Subcutaneous adipose tissue (tissue), 4 donors: ENCODE measurements around the gene RNF14. TPM values are rescaled to one million over a fixed set of nuclear protein-coding genes. Genes with fewer than 3 reads are reported as not detected.

Experiments used
- total RNA-seq, 4 donors: library from RNA; depleted of rRNA; stranded (reverse); fragments of >200 nt; gene quantifications; one replicate each; pipeline ENCODE4 v1.1.0, GENCODE V29; 2016
- TF ChIP-seq, protein P1 (sequence below): fragments of 450-650 bp; IDR thresholded peaks from one replicate; pipeline ENCODE4 v1.5.1; 2016; ENCODE audit warnings: low read depth, mild to moderate bottlenecking, control low read depth, antibody characterized with exemption, moderate library complexity

RNF14 gene
- total RNA-seq, 4 donors from 2014 or later, result 28.1 to 111 (median 63.3) TPM

DNA sequence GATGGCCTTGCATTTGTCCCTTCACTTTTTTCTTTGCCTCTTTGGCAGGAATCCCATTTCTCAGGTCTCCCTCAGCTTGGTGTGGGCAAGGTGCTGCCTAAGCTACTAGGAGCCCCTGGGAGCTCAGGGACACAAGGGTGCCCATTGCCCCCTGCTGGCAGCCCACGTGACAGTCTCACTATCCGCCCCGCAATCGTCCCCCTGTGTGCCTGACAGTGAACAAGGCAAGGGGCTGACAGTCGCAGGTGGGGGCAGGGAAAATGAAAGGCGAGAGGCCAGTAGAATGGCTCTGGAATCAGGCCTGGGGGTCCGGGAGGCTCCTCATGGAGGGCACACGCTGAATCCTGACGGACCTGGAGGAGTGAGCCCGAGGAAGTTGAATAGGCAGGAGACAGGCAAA is 8.9 kb upstream of the RNF14 start:
- TF ChIP-seq, protein P1, sequence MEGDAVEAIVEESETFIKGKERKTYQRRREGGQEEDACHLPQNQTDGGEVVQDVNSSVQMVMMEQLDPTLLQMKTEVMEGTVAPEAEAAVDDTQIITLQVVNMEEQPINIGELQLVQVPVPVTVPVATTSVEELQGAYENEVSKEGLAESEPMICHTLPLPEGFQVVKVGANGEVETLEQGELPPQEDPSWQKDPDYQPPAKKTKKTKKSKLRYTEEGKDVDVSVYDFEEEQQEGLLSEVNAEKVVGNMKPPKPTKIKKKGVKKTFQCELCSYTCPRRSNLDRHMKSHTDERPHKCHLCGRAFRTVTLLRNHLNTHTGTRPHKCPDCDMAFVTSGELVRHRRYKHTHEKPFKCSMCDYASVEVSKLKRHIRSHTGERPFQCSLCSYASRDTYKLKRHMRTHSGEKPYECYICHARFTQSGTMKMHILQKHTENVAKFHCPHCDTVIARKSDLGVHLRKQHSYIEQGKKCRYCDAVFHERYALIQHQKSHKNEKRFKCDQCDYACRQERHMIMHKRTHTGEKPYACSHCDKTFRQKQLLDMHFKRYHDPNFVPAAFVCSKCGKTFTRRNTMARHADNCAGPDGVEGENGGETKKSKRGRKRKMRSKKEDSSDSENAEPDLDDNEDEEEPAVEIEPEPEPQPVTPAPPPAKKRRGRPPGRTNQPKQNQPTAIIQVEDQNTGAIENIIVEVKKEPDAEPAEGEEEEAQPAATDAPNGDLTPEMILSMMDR, result no peak

DNA sequence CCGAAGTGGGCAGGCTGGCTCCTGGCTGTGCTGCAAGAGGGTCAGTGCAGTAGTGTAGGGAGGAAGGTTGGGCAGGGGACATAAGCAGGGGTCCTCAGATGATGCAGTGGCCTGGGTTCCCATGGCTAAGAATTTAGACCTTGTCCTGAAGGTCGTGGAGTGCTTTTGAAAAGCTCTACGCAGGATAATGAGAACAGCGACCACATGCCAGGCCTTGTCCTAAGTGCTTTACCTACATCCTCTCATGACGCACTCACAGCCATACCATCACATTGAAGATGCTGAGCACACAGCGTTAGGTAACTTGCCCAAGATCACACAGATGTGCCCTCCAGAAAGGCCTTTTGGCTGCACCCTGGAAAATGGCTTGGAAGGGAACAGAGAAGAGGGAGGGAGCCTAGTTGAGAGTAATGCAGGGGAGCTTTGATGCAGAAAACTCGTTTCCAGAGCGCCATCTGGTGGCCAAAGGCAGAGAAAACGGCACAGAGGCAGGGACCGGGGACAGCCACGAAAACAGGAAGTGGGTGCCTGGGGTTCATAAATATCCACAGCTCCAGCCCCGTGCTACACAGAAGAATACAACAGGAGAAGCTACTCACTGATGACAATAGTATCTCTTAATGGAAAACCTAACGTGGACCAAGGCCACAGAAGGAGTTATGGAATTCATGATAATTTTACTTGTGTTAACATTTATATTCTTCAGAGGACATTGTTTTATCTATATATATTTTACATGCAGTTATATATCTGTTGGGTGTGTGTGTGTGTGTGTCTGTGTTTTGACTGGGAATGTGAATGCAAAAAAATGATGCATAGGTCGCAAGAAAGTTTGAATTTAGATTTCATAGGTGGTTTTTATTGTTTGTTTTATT is 8.2 kb upstream of the RNF14 start:
- TF ChIP-seq, protein P1, result no peak

DNA sequence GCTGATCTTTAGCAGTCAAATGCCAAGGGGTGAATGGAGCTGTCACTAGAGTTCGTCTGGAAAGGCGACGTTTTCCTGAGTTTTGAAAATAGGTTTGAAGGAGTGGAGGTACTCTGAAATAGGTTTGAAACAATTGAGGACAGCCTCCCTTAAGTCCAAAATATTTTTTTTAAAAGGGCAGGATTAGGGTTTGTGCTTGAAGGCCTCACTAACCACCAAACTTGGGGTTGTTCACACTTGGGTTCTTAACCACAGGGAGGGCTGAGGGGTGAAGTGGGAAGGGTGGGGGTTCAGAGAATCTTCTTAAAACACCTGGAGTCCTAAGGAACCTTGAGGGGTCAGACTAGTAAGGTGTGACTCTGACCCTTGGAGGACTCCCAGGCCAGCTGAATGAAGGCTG is 7.4 kb upstream of the RNF14 start:
- TF ChIP-seq, protein P1, result no peak

GRCh38 chr5:141963701-141964100 is 5.2 kb upstream of the RNF14 start:
- TF ChIP-seq, protein P1, result no peak

- TF ChIP-seq, protein P1, result no peak
These were observed 3.8 kb upstream of the RNF14 start for GRCh38 chr5:141965071-141965470.

DNA sequence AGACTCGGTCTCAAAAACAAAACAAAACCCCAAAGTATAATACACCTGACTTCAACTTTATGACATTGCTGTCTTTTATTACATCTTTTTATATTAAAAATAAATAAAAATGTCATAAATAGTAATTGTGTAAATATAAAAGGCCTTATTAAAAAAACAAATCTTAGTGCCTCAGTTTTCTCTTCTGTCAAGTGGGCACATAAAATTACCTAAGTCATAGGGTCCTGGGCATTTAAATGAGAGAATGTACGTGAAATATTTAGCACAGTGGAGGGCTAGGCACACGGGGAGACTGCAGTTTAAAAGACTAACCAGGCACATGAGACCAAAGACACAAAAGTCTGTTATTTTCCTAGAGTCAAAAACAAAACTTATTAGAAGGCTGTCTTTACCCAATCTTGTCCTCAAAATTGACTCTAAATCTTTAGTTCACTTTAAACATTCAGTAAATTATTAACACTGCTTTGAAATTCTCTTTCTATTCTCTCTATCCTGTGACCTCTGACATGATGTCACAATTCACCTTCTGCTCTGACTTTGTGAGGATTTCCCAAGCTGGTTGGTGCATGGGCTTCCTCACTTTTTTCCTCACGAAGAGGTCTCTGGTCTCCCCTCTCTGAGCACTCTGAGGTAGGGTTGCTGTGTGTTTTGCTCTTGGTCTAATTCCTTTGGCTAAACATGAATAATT is 2.5 kb upstream of the RNF14 start:
- TF ChIP-seq, protein P1, result no peak

GRCh38 chr5:141966963-141967333 is 2.0 kb upstream of the RNF14 start:
- TF ChIP-seq, protein P1, result no peak
